Stimulated activated CD4-positive, alpha-beta T cell treated with anti-CD3 and anti-CD28 coated beads, Interleukin-2, amount 100 ng/mL, for 48 hours (primary cell): ENCODE results near the gene RPE65.
"Not testable (repeated sequence)": the region's sequence is repeated elsewhere in the genome, so short reads cannot be mapped to it uniquely, and the experiment has no call there.

ENCODE experiments used
- DNase-seq, 2 donors: peaks; one replicate each; pipeline ENCODE4 v3.0.0-alpha.2; 2020

The RPE65 gene

DNA sequence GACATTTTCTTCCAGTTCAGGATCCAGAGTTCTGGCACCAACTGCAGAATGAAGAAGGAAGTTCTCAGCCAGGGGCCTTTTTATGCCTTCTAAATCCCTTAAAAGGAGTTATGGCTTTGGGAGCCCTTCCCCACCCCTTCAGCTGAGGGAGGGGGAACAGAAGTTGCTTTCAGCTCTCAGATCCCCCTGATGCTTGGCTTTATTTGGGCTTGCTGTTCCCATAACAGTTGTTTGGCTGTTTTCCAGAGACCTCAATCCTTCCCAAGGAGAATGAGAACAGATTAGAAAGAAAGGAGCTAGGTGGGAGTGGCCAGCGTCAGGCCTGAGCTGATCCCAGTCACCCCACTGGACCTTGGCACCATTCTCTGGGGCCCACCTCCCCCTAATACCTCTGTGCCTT, at the start of gene RPE65:
RPE65 (minus strand) TSS at position 54 of the 400 bp plus-strand sequence; CDS start at position 5, 49 bp downstream.
- DNase-seq, result no peak

DNA sequence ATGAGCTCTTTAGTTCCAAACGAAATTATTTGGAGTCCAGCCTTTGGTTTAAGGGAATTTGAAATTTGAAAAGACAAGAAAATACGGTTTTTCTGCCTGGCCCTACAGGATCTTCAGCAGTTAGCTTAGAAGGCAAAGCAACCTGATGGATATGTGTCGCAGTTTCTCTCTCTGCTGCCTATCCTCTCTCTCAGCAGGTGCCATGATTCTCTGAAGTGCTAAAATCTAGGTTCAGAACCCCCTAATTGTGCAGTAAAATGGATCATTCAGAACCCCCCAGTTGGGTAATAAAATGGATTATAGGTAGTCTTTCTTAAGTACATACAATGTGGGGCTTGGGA, 47.6 kb upstream of the RPE65 start:
- no peak for DNase-seq

DNA sequence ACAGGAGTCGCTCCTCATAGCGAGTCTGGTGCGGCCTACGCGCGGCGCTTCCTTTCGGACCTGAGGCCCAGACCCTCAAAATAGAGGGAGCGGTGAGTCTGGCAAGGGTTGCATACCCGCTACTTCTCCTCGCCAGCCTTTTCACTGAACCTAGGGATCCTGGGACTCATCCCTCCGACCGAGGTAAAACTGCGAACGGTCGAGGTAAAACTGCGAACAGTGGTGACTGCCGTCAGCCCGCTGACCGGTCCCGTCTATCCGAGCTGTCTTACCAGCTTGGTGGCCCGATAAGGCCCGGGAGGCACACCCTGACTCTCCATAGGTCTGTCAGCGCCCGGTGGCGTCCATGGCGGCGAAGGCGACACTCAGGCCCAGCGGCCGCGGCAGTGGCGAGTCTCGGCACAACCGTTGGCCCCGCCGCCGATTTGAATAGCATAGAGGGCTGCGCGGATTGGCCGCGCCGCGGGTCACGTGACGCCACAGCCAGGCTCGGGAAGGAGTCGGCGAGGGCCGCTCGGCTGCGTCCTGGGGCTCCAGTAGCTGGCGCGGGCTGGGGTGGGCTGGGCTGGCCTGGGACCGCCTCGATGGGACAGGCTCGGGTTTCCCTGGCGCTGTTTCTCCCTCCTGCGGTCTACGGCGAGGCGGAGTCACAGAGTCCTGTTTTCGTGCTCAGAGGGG, 47.1 kb upstream of the RPE65 start, which contains the start of gene DEPDC1:
DEPDC1 (minus strand) TSS at position 403 of the 678 bp plus-strand sequence; CDS start at position 320, 83 bp downstream.
- DNase-seq, result peak; percentile 69 to 73

DNA sequence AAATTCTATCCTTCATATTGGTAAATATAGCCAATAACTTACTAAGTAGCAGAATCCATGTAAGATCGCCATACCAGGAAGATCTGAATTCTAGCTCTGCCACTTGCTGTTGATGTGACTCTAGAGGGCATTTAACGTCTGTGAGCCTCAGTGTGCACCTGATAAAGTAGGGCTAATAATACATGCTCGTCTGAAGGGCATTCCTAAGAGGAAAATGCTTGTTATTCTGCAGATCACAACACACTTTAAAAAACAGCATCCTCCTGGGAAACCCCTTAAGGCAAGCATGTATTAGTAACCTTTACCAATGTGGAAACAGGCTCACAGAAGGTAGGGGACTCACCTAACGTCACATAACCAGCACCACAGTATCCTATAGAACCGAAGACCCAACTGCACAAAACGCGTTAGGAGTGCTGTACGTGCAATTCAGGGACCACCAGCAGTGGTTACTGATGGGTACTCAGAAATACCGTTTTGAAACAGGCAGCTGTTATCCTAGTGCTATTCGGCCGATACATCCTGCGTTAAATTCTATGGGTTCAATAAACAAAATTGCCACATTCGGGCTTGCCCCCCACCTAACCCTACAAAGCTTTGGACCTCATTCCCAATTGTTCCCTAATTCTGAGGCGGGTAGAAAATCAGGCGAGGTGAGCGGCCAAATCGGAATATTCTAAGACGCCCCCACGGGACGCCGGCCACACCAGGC, 46.4 kb upstream of the RPE65 start:
- DNase-seq, result no peak

DNA sequence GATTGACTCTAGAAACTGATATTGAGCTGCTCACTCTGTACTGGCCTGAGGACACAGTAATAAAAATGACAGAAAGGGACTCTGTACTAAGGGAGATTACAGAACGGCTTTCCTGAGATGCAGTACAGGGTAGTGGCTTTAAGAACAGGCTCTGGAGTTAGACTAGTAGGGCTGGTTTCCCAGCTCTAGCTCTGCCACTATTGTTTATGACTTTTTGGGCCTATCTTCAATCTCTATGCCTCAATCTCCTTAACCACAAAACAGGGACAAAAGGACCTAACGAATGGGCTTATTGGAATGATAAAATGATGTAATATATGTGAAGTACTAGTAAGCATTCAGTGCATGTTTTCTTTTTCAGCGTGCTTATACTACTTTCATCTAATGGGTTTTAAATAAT, 45.8 kb upstream of the RPE65 start:
- DNase-seq, result no peak

DNA sequence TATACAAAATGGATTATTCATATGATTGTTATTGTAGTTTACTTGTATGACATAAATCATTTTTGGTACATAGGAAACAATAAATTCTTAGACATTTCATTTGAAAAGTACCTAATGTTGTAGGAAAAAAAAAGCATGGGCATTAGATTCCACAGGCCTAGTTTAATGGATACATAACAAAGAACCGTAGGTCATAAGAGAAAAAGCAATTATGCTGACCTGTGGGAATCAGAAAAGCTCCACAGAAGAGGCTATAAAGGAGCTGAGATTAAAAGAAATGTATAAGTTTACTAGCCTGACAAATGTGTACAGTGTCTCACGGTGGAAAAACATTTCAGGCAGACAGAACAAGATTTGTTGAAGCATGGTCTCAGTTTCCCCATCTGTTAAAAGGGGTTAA, 43.4 kb upstream of the RPE65 start:
- DNase-seq, result no peak

DNA sequence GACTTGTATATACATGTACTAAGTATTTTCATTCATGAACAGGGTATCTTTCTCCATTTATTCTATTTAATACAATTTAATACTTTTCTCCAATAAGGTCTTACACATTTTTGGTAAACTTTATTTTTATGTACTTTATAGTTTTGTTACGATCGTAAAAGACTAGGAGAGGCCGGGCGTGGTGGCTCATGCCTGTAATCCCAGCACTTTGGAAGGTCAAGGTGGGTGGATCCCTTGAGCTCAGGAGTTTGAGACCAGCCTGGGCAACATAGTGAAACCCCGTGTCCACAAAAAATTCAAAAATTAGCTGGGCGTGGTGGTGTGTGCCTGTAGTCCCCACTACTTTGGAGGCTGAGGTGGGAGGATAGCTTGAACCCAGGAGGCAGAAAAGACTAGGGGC, 42.5 kb upstream of the RPE65 start:
- not testable (repeated sequence) for DNase-seq

DNA sequence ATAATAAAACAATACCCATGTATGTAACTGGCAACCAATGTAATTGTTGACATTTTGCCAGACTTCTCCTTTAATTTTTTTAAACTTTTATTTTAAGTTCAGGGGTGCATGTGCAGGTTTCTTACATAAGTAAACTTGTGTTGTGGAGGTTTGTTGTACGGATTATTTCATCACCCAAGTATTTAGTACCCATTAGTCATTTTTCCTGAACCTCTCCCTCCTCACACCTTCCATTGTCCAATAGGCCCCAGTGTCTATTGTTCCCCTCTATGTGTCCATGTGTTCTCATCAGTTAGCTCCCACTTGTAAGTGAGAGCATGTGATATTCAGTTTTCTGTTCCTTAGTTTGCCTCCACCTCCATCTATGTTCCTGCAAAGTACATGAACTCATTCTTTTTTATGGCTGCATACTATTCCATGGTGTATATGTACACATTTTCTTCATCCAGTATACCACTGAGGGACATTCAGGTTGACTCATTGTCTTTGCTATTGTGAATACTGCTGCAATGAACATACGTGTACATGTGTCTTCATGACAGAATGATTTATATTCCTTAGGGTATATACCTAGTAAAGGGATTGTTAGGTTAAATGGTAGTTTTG, 40.4 kb upstream of the RPE65 start:
- no peak for DNase-seq

DNA sequence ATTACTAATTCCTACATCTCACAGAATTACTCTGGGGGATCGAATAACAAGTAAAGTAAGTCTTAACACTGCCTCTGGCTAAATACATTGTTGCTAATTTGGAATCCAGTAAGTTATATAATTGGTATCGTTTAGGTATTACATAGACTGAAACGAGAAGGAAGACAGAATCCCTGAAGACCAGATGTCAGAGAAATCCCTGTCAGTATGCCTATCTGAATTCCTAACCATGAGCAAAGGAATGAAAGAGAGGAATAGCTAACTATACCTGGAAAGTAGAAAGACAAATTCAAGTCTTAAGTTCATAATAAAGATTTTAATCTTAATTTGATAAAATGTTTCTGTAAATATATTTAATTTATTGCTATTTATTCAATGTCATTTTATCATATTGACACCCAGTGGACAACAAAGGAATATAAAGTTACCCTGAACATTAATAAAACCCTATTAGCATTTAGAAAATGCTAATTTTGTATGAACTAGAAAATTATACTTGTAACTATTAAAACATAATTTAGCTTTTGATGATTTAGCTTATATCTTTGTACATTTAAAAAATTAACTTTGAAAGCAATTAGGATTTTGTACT, 35.8 kb upstream of the RPE65 start:
- no peak for DNase-seq

DNA sequence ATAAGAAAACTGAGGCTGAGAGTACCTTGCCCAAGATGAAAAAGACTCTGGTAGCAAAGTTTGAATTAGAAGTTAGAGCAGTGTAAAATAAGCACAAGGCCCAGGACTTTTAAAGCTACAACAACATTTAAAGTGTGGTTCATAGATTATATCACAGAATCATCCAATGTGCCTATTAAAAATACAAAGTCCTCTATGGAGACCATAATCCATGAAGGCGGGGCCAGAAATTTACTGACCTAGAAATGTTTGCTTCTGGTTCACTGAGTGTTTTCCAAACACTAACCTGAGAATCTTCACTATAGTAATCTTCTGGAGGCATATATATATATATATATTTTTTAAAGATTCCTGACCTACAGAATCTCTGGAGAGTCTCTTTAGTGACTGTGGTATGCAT, 34.9 kb upstream of the RPE65 start:
- DNase-seq, result no peak

DNA sequence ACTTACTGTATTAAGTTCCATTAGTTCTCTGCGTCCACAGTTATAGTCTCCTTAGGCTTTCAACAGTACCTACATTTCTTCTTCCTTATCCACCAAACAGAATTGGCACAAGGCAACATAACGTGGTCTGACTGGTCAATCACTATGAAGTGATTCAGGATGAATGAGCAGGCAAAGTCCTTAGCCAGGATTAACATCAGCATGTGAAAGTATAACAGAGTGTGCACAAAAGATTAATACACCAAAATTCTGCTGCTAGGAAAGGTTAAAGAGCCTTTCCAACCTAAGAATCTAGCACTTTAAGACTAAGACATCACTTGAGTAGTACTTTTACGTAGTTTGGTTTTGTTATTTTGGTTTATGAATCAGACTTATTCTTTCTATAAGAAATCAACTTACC, 31.3 kb upstream of the RPE65 start:
- DNase-seq, result no peak

DNA sequence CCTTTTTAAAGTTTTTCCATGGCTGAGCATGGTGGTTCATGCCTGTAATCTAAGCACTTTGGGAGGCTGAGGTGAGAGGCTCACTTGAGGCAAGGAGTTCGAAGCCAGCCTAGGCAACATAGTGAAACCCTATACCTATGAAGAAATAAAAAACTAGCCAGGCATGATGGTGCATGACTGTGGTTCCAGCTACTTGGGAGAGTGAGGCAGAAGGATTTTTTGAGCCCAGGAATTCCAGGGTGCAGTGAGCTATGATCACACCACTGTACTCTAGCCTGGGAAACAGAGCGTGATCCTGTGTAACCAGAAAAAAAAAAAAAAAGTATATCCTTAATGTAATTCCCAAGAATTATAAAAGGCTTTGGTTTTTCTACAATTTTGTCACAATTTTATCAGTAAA, 29.7 kb upstream of the RPE65 start:
- DNase-seq, result no peak

DNA sequence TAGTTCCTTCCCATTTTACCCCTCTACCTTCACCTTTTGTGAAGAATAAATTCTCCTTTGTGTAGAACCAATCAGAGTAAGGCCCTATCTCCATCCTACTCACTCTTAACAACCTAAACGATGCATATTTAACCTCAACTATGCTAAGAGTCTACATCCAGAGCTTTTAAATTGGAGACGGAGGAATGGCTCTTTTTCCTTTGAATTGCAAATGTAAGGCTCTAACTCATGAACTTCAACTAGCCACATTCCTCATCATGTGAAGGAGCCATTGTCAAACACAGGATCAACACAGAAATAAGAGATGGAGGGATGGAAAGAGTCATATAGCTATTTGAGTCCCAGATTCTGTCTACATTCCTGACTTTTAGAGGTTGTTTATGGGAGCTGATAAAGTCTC, 28.9 kb upstream of the RPE65 start:
- DNase-seq, result no peak

DNA sequence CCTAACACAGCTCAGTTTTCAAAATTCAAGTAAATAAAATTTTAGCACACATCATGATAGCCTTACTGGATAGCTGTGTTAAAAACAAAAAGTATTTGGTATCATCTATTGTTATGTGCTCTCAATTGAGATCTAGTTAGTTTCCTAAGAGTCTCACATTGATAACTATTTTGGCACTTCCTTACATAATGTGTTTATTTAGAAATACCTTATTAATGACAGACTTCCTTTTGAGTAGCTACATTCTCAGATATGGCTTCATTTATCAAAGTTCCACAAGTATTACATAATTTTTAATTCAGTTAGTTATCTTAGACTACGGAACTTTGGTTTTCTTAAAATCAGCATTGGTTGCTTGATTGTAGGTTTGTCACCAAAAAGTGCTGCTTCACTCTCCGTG, 26.9 kb upstream of the RPE65 start:
- not testable (repeated sequence) for DNase-seq

DNA sequence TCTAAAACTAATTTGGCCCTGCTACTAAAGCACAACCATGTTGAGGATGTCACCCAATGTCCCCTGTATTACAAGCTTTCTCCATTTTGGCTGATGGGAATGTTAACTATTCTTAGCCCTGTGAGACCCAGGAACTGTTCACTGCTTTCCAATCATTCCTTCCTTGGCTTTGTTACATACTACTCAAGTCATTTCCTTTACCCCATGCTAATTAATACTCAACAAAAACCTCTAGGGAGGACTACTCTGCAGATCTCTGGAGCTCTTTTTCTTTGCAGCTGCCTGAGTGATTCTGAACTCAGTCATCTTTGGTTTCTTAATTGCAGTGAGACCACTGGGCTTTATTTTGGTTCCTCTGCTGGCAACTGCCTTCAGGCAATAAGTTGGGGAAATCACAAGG, 23.3 kb upstream of the RPE65 start:
- DNase-seq, result no peak

DNA sequence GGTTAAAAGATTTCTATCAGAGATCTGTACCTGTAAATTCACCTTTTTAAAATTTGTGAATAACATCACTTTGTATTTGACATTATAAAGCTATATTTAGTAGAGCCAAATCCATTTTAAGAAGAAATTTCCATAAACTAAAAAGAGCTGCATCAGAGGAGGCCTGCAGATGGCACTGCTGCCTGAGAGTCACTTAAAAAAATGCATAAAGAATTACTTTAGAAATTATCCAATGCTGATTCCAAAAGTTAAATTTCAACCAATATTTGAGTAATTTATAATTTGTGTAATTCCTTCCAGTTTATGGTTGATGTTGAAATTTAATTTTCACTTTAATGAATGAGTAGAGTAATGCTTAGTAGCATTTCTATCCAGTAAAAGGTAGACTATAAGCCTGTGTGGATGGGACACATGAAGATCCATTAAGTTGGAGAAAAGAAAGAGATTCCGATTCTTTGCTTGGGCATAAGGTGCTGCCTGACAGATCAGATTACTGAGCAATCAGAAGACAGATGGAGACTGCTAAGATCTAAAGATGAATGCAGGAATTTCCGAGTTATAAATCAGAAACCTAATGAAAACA, 20.7 kb upstream of the RPE65 start:
- no peak for DNase-seq

DNA sequence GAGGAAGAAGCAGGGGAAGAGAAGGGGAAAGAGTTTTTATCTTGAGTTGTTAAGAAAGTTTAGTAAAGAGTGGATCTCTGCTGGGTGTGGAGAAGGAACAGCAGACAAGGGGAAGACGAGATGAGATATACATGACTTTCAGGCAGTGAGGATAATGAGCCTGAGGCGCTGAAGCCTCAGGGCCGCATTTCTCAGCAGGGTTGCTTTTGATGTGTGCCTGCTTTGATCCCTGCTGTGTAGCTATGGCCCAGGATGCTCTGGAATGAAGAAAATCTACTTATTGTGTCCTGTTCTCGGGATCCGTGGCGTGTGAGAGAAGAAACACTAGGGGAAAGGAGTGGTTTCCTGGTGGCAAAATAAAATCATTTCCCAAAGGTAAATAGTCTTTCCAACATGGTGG, 15.1 kb upstream of the RPE65 start:
- DNase-seq, result no peak

DNA sequence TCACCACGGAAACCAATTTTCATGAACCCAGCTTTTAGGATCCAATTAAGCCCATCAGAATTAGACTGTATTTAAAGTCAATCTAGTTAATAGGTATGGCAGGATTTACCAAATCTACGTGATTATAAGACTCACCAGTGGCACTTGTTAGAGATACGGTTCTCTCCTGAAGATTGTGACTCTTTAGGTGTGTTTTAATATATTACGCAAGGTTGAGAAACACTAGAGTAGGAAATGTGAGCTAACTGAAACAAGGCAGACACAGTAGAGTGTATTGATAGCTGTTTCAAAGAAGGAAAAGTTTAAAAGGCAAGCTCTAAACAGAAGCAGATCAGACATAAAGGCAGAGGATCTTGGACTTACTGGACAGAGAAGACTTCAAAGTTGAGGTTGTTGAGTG, 11.2 kb upstream of the RPE65 start:
- no peak for DNase-seq

DNA sequence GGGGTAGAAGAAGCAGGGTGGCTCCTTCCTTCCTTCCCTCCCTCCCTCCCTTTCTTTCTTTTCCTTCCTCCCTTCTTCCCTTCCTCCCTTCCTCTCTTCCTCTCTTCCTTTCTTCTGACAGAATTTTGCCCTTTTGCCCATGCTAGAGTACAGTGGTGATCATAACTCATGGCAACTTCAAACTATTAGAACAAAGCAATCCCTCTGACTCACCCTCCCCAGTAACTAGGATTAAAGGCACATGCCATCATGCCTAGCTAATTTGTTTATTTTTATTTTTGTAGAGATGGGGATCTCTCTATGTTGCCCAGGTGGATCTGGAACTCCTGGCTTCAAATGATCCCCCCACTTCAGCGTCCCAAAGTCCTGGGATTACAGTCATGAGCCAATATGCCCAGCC, 10.0 kb upstream of the RPE65 start:
- DNase-seq, result no peak

DNA sequence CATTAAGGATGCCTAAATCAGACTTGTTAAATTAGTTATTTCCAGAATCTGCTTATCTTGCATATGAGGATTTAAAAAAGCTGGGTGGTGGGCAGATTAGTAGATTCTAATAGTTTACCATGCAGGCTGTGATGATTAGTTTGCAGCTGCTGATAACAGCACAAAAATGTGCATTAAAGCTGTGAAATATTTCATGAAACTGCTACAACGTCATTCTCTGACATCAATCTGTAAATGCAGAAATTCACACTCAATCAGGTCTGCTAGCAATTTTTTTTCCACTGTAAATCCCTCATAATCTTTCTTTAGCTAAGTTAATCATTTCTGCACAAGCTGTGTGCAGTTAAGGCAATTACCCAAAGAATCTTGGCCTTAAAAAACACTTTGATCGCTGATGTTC, 9.3 kb upstream of the RPE65 start:
- no peak for DNase-seq

DNA sequence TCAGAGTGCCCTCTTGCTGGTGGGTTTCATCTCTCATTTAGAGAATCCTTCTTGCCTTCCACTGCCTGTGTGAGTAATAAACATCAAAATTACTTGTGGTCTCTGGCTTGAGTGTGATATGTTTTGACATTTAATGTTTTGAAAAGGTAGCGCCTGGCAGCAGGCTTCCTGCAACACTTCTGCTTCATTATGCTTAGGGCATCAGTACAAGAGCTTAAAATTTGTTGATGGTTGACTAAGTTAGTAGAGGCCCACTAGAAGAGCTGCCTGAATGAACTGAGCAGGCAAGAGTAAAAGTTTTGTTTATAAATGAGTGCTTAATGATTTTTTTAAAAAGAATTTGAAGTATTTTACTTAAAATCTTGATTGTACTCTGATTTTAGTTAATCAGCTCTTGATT, 6.4 kb upstream of the RPE65 start:
- no peak for DNase-seq

DNA sequence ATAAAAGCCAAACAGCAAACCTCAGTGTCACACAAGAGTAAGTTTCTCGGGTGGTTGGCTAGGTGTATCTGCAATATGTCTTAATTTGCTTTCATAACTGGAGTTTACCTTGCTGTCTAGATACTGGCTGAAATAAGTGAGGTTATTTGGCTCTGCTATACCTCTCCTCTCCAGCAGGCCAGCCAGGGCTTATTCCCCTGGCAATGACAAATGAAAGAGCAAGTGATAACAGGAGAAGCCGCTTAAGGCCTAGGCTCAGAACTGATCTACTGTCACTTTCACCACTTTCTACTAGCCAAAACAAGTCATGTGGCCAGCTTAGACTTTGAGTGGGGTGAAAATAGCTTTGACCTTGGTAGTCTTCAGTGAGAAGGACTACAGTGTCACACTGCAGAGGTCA, 4.8 kb upstream of the RPE65 start:
- no peak for DNase-seq

DNA sequence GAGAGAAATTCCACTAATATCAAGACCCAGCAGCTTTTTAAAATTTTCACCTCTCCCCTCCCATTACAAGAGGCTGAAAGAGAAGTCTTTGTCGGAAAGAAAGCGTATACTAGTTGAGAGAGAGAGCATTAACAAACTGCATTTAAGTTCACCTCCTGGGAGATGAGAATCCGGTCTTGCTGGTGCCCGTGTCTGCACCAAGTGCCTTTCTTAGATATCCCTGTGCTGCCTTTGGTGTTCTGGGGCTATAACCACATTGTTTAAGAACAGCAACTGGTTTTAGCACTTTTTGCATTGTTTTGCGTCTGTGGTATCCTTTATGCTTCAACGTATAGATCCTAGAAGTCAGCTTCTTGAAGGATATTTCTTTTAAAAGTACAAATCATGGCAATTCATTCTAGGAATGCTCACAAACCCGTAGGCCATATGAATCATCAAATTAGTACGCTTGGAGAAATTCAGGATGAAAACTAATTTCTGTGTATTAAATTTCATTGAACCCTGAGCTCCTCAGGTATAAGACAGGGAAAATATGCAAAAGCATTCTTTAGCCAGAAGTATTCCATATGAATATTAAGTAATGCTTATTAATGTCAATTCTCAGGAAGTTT, 3.4 kb upstream of the RPE65 start:
- DNase-seq, result no peak
